HG02870 (cell line): ENCODE results near the gene ANKRD6.
"Not testable (repeated sequence)": the region's sequence is repeated elsewhere in the genome, so short reads cannot be mapped to it uniquely, and the experiment has no call there.

Source experiments
- ATAC-seq: cut with Tn5 transposase; IDR thresholded peaks from one replicate; pipeline ENCODE4 v1.9.1; 2021; ENCODE audit warnings: mild to moderate bottlenecking, moderate library complexity; ENCODE audit not compliant: unreplicated experiment

Gene ANKRD6

DNA sequence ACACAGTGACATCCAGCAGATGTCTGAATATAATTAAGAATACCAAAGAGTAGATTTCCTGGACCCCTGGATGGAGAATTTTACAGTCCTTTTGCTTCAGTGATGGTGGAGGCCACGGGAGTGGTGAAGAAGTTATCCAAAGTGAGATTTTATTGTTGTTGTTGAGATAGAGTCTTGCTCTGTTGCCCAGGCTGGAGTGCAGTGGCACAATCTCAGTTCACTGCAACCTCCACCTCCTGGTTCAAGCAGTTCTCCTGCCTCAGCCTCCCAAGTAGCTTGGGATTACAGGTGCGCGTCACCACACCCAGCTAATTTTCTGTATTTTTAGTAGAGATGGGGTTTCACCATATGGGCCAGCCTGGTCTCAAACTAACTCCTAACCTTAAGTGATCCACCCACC, 208.6 kb downstream of the ANKRD6 start:
- ATAC-seq = not testable (repeated sequence)

DNA sequence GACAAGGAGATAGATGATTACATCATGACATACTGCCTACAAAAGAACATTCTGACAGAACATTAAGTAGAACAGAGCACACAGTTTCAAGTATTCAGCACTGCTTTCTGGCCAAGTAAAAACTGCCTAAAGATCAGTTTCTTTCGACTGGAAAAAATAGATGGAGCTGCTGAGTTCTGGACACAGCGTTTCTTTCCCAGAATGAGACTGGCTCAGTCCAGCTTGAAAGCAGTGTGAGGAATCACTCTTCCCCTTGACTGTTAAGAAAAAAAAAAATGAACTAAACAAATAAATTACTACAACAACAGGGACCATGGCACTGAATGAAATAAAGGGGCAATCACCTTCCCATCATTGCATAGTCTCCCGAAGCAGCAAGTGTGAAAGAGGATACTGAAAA, 210.0 kb downstream of the ANKRD6 start:
- ATAC-seq = no peak

DNA sequence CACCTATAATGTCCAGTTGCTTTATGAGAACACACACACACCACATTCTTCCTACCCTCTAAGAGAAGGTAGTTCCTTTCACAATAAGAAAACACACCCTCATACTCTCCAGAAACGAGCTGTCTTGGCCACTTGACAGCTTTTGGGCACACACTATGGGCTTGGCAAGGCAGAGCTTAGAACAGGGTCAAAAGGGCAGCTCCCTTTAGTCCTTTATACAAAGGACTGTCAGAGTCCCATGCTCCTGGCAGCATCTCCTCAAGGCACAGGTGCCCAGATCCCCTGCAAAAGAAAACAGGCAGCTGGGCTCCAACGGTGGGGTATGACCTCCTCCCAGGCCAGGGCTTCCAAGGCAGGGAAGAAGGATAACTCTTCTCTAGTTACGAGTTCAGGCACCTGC, 210.5 kb downstream of the ANKRD6 start:
- no peak for ATAC-seq

DNA sequence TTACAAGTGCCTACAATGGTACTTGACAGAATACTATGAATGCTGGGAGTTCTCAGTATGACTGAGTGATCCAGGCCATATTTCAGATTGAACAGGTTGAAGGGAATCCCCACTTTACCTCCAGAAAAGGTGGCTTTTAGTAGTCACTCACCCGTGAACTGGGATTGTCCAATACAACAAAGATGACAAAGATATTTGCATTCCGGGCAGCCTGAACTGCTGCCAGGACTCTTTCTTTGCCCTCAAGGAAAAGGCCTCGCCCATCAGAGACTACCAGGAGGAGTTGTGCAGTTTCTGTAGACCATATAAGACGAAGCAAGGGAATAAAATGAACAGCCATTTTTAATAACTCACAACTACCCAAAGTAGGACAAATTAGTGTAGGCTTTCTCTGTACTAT, 211.9 kb downstream of the ANKRD6 start:
- no peak for ATAC-seq

DNA sequence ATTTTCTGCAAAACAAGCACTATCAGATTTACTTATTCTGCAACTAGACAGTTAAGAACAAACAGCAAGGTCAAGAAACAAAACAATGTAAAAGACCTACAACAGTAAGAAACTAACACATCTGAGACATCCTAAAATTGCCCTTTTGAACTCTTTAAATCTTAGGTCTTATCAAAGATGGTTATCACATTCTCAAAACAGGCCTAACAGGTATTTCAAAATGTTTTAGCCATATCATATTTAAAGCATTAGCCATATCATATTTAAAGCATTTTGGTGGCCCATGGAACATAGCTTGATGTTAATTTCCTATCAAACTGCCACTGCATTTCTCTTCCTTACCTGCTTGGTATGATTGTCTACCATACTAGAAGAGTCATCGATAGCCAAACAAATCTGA, 216.7 kb downstream of the ANKRD6 start:
- ATAC-seq = no peak

DNA sequence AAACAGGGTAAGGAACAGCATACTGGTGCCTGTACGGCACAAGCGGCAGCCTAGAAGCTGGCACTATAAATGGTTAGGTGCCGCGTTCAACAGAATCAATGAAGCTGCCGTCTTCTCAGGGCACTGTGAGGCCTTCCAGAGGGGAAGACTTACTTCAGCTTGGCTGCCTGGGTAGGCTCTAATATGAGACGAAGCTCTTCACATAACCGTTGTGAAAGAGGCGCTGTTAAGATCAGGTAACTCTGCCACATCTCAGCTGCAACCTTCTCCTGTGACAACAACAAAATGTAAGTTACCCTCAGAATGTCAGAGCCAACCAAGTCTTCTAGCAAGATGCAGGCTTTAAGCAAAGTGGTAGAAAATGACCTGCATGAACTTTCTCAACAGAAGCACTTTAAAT, 217.6 kb downstream of the ANKRD6 start:
- ATAC-seq = no peak

DNA sequence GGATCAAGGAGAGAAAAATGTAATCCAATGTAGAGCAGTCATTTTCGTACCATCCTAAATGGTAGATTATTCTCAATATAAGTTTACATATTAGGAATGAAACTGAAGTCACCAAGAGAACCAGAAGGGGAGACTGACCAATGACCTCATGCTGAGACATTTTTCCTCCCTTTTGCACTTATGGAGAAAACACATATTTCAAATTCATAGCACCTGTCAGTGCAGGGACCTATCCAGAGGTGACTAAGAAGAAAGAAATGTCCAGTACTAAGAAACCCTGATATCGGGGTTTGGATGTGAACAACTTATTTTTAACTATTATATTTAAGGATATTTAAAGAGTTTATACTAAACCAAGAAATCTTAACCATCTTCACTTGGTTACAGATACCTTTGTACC, 222.2 kb downstream of the ANKRD6 start:
- ATAC-seq = no peak

DNA sequence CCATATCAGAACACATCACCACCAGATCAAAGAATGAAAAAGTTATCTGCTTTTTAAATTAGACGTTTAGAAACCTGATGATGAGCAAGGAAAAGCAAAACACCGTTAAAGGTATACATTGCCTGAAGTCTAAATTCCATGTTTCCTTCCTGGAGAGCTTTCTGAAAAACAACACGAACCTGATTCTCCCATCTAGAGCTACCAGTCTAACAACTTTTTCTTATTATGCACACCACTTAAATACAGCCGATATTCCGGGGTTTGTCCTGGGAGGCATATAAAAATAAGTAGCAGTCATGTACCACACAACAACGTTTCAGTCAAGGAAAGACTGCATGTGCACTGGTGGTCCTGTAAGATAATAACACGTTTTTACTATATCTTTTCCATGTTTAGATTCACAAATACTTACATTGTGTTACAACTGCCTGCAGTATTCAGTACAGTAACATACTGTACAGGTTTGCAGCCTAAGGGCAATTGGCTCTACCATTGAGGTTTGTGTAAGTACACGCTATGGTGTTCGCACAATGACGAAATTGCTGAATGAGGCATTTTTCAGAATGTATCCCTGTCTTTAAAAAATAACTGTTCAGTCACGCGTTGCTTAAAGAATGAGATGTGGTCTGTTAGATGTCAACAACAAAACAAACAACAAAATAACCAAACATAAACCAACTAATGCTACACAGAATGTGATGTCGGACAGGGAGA, 224.7 kb downstream of the ANKRD6 start:
- no peak for ATAC-seq

DNA sequence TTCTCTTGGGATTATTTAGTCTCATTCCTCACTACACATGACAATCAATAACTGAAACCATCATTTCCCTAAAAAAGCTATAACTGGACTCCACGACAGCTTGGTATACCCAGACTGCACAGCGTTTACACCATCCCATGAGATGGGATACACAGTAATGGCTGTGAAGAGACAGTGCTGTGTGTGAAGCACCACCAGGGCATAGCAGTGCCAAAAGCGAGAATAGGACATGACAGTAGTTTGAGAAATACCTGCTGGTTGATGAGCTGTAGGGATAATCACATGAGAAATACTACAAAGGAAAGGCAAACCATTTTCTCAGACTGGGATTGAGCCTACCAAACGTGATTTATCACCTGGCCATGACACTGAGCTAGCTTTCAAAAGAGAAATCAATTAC, 228.0 kb downstream of the ANKRD6 start:
- no peak for ATAC-seq

DNA sequence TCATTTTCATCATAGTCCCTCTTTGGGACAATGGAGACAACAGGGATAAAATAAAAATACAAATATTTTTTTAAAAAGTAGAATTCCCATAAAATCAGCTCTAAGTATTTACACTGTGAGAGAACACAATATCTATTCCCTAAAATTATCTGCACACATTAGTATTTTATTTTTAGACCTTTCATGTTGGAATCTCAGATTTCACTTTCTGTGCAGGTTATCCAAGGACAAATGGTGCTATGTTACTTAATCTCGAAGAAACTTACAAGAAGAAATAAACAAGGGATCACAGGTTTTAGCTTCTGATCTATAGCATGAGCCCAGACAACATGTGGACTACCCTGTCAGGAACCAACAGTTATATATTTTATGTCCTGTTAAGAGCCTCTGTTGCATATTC, 228.6 kb downstream of the ANKRD6 start:
- no peak for ATAC-seq

DNA sequence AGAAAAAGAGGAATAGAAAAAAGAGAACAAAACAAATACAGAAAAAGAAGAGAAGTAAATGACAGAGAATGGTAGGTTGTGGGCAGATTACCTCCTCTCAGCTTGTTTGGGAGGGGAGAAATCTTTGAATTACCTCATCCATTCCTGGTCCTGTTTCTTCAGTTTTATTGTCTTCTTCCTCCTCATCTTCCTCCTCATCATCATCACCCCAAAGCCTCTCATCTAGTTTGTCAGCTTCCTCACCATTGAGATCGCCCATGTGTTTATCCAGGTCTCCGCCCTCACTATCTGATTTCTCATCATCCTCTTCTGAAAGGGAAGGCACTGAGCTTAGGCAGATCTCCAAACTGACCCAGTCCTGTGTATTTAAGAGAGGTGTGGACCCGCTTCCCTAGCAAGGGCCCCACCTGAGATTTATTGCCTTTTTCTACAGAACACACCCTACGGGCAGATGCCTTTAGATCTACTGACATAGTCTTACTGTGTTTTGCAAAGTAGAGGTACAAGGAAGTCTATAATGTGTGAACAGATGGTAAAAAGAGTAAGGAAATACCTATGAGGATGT, 229.8 kb downstream of the ANKRD6 start:
- no peak for ATAC-seq

DNA sequence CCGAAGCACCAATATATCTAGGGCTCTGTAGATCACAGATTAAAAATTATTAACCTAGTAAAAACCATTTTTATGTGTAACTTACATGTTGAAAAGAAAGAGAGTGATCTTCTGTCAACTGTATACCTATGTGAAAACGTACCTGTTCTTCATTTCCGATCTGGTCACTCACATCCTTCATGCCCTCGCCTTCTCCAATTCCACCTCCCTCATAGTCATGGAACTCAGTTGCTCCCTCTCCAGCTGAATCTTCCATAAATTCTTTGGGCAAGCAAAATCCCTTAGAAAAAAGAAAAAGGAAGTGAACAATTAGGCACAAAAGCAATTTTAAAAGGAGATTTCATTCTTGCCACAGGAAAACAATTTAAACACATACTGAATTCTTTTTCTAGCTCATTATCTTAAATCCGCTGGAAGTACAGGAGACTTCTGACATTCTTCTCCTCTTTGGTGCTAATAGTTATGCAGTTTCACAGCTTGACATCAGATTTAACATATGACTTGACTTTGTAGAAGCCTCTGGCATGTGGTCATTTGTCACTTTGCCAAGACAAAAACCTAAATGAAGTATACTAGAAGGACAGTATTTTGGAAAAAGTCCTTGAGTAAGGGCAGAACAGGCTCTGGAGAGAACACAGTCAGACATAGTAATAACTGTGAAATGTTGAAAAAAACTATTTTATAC, 235.1 kb downstream of the ANKRD6 start:
- ATAC-seq = no peak

DNA sequence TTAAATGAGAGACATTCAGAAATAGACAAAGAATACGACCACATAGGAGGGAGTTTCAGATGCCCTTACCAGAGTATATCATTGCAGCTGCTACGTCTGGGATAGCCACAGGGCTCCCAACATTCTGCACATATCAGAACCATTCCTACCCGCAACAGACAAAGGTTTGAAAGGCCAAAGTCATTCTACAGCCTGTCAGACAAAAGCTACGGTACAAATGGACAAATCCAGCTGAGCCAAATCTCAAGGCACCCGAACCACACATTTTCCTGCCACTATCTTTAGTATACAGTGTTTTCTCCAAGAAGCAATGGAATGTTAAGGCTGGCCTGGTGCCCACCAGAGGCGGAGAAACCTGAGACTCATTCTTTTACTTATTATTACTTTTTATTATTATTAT, 236.1 kb downstream of the ANKRD6 start:
- ATAC-seq = no peak

DNA sequence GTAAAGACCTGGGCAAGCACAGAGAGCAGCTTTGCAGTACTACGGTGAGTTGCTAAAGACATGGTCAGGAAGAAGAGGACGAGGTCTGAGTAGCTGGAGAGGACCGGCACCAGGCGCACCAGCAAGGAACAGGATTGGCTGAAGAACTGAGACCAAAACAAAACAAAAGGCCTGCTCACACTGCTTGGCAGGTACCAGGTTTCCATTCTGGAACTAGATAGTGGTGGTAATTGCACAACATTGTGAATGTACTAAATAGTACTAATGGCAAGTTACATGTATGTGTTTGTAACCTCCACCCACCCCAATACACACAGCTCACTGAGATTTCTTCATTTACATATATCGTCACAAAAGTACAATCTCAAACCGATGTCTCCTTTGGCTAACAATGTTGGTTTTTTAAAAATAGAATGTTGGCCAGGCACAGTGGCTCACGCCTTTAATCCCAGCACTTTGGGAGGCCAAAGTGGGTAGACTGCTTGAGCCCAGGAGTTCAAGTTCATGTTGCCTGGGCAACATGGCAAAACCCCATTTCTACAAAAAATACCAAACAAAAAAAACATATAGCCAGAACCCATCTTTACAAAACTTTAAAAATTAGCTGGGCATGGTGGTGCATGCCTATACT, 238.1 kb downstream of the ANKRD6 start:
- no peak for ATAC-seq

DNA sequence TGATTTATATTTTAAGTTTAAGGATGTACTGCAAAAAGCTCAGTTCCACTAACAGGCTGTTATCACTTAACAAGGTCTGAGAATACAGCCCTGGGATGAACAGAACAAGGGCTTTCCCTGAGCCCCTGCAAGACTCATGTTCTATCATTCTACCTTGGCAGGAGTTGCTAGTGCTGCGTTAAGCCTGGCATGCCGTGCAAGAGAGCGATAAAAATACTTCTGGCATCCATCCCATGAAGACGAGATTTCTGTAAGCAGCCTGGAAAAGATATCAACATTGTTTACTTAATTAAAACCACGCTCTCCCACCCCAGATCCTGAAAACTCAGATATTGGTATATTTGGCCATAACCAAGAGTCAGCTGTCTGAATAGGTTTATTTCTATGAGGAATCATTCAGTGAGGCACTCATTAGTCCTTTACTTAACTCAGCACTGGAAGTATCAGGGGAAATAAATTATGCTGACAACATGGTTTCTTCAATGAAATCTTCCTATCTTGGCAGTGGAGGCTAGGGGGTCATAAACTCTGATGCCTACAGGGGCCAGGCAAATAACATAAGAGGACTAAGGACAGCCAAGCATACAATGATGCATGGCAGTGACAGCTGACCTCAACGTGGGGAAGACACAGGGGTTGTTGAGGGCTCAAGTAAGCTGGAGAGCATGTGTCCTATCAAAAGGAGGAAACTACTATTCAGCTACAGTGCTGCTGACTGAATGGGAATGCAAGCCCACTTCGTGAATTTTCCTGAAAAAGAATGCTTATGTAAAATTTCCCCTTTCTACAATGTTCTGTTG, 243.2 kb downstream of the ANKRD6 start:
- ATAC-seq = no peak

DNA sequence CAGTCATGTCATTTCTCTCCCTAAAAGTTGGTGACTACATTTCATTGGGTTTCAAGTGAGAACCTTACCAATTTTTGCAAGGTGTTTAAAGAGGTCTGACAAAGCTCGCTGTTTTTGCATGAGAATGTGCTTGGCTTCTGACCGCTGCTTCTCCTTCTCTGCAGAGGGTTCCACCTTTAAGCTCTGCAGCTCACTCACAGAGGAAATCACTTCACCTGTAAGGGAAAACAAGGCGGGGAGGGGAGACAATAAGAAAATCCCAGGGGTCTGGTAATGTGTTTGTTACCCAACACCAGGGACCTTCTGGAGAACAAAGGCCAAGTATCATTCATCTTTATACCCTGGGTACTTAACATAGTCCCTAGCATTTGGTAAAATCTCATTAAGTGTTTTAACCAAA, 245.6 kb downstream of the ANKRD6 start:
- no peak for ATAC-seq

DNA sequence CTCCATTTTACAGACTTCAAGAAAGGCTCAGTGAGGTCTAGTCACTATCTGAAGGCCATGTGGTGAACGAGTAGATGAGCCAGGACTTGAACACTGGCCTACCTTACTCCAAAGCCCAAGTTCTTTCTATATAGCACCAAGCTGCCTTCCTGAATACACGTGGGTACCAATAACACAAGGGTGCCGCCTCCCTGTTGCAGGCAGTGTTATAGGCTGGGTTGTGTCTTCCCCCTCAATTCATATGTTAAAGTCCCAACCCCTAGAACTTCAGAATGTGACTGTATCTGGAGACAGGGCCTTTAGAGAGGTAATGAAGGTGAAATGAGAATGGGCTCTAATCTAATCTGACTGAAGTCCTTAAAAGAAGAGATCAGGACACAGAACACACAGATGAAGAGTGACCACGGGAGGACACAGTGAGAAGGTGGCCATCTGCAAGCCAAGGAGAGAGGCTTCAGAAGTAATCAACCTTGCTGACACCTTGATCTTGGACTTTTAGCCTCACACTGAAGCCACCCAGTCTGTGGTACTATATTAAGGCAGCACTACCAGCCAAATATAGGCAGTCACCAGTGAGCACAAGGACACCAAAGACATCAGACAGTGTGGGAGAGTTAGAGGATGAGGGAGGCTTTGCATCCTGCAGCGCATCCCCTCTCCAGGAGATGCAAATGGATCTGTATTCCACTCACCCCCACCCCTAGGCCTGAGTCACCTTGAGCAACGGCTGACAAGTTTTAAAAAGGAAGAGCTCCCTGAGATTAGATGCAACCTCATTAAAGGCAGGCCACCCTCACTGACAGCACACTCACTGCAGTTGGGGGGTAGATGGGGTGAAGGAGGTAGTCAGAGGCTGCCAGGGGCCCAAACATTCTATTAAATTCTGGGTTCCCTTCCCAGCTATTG, 246.5 kb downstream of the ANKRD6 start:
- ATAC-seq = no peak

DNA sequence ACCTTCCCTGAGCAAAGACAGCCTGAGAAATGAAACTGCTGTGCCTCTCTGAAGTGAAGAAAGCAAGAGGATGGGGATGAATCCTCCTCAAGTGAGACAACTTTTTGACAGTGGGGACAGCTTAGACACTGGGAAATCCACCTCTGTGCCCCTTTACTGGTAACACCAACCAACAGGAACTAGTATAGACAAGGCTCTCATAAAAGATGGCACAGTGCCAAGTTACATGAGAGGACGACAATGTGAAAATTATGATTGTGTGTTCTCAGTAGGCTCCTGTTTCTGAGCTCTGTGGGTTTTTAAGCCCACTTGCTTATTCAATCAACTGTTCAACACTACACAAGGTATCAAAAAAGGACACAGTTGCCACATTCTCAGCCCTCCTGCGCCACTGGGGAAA, 247.2 kb downstream of the ANKRD6 start:
- no peak for ATAC-seq

DNA sequence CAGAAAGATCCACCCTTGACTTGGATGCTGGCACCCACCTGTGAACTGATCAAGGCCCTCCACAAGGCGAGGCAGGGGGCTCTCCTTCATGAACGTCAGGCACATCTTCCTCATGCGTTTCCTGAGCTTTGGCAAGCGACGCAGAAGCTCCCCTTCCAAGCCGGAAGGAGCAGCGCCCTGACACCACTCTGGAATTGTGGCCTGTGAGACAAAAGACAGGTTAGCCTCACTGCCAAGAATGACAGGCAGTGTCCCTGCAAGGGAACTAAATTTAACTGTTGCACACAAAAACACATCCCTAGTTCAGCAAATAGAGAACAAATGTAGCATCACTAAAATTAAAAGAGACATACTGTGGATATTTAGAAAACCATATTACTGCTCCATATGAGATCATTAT, 247.6 kb downstream of the ANKRD6 start:
- no peak for ATAC-seq

DNA sequence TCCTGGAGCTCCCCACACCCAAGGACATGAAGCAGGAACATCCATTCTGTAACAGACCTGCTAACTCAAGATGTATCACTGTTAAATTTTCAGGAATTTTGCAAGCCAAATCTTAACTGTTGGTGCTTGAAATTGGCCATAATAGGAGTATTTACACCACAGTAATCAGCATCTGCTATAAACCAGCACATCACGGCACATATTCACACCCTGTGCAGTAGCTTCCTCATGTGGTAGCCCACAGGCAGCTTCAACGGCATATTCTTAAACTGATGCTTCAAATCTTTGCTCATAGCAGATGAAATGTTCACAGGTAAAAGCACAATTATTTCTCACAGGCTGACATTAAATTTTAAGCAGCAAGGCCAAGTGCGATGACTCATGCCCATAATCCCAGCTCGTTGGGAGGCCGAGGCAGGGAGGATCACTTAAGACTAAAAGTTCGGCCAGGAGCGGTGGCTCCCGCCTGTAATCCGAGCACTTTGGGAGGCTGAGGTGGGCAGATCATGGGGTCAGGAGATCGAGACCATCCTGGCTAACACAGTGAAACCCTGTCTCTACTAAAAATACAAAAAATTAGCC, 249.1 kb downstream of the ANKRD6 start:
- no peak for ATAC-seq
